K562 (cell line): ENCODE data around the gene TNFSF9. TPM values are rescaled to one million over a fixed set of nuclear protein-coding genes. Genes with fewer than 3 reads are reported as not detected.

Experiments
- ARID2 ChIP-seq: fragments of 450-650 bp; IDR thresholded peaks from 2 replicates; pipeline ENCODE4 v1.6.1; 2017; ENCODE audit warnings: antibody characterized with exemption, mild to moderate bottlenecking
- ARNT ChIP-seq, 2 experiments: fragments of 450-650 bp; IDR thresholded peaks; 2 replicates each; pipeline ENCODE4 v1.6.1; 2016; ENCODE audit warnings: mild to moderate bottlenecking in 1 of 2
- BCOR ChIP-seq: fragments of 450-650 bp; IDR thresholded peaks from 2 replicates; pipeline ENCODE4 v1.6.1; 2016
- CC2D1A ChIP-seq: fragments of 450-650 bp; IDR thresholded peaks from 2 replicates; pipeline ENCODE4 v1.6.1; 2017; ENCODE audit warnings: mild to moderate bottlenecking
- CREBBP ChIP-seq: IDR thresholded peaks from one replicate; pipeline ENCODE4 v1.6.1; 2012; ENCODE audit warnings: low read depth, mild to moderate bottlenecking, control low read depth, inconsistent platforms, low read length
- EHMT2 ChIP-seq: fragments of 450-650 bp; IDR thresholded peaks from 2 replicates; pipeline ENCODE4 v1.6.1; 2018; ENCODE audit warnings: antibody characterized with exemption
- GTF2E2 ChIP-seq: fragments of 200-800 bp; sonication (Bioruptor generic); IDR thresholded peaks from 2 replicates; pipeline ENCODE4 v1.6.1; 2016; ENCODE audit warnings: missing genetic modification characterization, missing compliant biosample characterization
- HDGF ChIP-seq: fragments of 450-650 bp; IDR thresholded peaks from 2 replicates; pipeline ENCODE4 v1.6.1; 2016
- JUNB ChIP-seq: fragments of 450-650 bp; formaldehyde crosslinking; conservative IDR thresholded peaks from 2 replicates; pipeline ENCODE4 v1.4.0; 2020; ENCODE audit warnings: mild to moderate bottlenecking
- NCOA4 ChIP-seq: fragments of 450-650 bp; IDR thresholded peaks from 2 replicates; pipeline ENCODE4 v1.6.1; 2018; ENCODE audit warnings: mild to moderate bottlenecking; ENCODE audit not compliant: partially characterized antibody
- POLR2H ChIP-seq: IDR thresholded peaks from 2 replicates; pipeline ENCODE4 v1.6.1; 2016; ENCODE audit warnings: missing genetic modification characterization, low read depth, mild to moderate bottlenecking, control low read depth, missing compliant biosample characterization, moderate library complexity
- polyA plus RNA-seq, 8 experiments: library from polyadenylated mRNA; depleted of rRNA in 4 of 8; stranded (reverse) in 5 of 8; unstranded in 3 of 8; fragments of >200 nt; fragmentation: Nextera tagmentation in 2 of 8; fragmentation: Illumina TruSeq in 1 of 8; extraction: Ambion mirVana in 2 of 8; extraction: Trizol in 1 of 8; gene quantifications; 2 replicates each; pipeline versions ENCODE4 v1.2.1 to v1.2.3, GENCODE V29; 2011 to 2014; ENCODE audit warnings: inconsistent platforms in 1 of 8, missing spikeins in 1 of 8
- total RNA-seq, 7 experiments: library from RNA; depleted of rRNA in 6 of 7; stranded (reverse); fragments of >200 nt in 6 of 7; fragmentation: Illumina TruSeq in 2 of 7; extraction: Trizol in 2 of 7; gene quantifications; 2 replicates each; pipeline versions ENCODE4 v1.2.1 to v1.2.3, GENCODE V29; 2011 to 2021; ENCODE audit warnings: low replicate concordance in 1 of 7
- TF ChIP-seq, protein P1 (sequence below): IDR thresholded peaks from 2 replicates; pipeline ENCODE4 v1.6.1; 2011; ENCODE audit warnings: borderline replicate concordance, low read depth, mild to moderate bottlenecking, moderate library complexity, low read length; ENCODE audit not compliant: insufficient read depth, poor library complexity, severe bottlenecking
- TF ChIP-seq, protein P2 (sequence below): fragments of 450-650 bp; formaldehyde crosslinking; IDR thresholded peaks from 2 replicates; pipeline ENCODE4 v1.4.0; 2022; ENCODE audit warnings: missing genetic modification characterization
- TF ChIP-seq, protein P3 (sequence below): fragments of 450-650 bp; IDR thresholded peaks from 2 replicates; pipeline ENCODE4 v1.6.1; 2016; ENCODE audit warnings: antibody characterized with exemption
- TF ChIP-seq, protein P4 (sequence below): fragments of 450-650 bp; IDR thresholded peaks from 2 replicates; pipeline ENCODE4 v1.6.1; 2018; ENCODE audit warnings: mild to moderate bottlenecking, low read depth; ENCODE audit not compliant: partially characterized antibody
- TF ChIP-seq, protein P5 (sequence below): fragments of 450-650 bp; formaldehyde crosslinking; conservative IDR thresholded peaks from 2 replicates; pipeline ENCODE4 v1.4.0; 2022; ENCODE audit warnings: mild to moderate bottlenecking, missing genetic modification characterization
- TF ChIP-seq, protein P6 (sequence below): fragments of 450-650 bp; IDR thresholded peaks from 2 replicates; pipeline ENCODE4 v1.7.0; 2016; ENCODE audit warnings: borderline replicate concordance

The TNFSF9 gene
- total and polyA plus RNA-seq, 9 of the 15 experiments (the other 6 are each of a cell fraction or from before 2014, with no cell fraction given) = 1.4 to 17.9 (median 6.5) TPM

DNA sequence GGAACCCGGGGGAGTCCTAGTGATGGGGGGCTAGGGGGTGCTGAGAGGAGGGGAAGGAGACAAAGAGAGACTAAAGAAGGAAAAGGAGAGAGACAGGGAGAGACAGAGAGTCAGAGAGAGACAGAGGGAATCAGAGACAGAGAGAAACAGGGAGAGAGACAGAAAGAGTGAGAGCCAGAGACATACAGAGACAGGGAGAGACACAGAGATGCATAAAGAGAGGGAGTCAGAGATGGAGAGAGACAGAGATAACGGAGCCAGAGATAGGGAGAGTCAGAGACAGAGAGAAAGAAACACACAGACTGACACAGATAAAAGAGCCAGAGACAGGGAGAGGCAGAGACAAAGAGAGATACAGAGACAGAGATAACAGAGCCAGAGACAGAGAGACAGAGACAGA, 1.5 kb upstream of the TNFSF9 start (continued):
- TF ChIP-seq, protein P1, sequence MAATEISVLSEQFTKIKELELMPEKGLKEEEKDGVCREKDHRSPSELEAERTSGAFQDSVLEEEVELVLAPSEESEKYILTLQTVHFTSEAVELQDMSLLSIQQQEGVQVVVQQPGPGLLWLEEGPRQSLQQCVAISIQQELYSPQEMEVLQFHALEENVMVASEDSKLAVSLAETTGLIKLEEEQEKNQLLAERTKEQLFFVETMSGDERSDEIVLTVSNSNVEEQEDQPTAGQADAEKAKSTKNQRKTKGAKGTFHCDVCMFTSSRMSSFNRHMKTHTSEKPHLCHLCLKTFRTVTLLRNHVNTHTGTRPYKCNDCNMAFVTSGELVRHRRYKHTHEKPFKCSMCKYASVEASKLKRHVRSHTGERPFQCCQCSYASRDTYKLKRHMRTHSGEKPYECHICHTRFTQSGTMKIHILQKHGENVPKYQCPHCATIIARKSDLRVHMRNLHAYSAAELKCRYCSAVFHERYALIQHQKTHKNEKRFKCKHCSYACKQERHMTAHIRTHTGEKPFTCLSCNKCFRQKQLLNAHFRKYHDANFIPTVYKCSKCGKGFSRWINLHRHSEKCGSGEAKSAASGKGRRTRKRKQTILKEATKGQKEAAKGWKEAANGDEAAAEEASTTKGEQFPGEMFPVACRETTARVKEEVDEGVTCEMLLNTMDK = no peak
- TF ChIP-seq, protein P2, sequence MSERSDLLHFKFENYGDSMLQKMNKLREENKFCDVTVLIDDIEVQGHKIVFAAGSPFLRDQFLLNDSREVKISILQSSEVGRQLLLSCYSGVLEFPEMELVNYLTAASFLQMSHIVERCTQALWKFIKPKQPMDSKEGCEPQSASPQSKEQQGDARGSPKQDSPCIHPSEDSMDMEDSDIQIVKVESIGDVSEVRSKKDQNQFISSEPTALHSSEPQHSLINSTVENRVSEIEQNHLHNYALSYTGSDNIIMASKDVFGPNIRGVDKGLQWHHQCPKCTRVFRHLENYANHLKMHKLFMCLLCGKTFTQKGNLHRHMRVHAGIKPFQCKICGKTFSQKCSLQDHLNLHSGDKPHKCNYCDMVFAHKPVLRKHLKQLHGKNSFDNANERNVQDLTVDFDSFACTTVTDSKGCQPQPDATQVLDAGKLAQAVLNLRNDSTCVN (CRISPR knock-in tag) = 0 out of 2 replicates have a peak, but pooled peaks have one; percentile 32
- TF ChIP-seq ARNT (IDR thresholded peaks at IDR 0.05) = 0 out of 4 replicates have a peak, but pooled peaks of 1 of the 2 experiments have one; percentile 19
- TF ChIP-seq ARID2 = peak; percentile 56; the same call in 1 of the 2 replicates
- TF ChIP-seq CREBBP = no peak
- TF ChIP-seq CC2D1A = peak; percentile 33
- TF ChIP-seq NCOA4 = peak; percentile 86
- no peak for TF ChIP-seq JUNB
- peak; percentile 58 for TF ChIP-seq BCOR
- TF ChIP-seq, protein P3, sequence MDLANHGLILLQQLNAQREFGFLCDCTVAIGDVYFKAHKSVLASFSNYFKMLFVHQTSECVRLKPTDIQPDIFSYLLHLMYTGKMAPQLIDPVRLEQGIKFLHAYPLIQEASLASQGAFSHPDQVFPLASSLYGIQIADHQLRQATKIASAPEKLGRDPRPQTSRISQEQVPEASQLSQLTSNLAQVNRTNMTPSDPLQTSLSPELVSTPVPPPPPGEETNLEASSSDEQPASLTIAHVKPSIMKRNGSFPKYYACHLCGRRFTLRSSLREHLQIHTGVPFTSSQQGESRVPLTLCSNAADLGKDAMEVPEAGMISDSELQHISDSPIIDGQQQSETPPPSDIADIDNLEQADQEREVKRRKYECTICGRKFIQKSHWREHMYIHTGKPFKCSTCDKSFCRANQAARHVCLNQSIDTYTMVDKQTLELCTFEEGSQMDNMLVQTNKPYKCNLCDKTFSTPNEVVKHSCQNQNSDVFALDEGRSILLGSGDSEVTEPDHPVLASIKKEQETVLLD = peak; percentile 21; the same call in 1 of the 2 replicates
- no peak for TF ChIP-seq GTF2E2 (tag)
- TF ChIP-seq HDGF = peak; percentile 44; the same call in 1 of the 2 replicates
- TF ChIP-seq, protein P4, sequence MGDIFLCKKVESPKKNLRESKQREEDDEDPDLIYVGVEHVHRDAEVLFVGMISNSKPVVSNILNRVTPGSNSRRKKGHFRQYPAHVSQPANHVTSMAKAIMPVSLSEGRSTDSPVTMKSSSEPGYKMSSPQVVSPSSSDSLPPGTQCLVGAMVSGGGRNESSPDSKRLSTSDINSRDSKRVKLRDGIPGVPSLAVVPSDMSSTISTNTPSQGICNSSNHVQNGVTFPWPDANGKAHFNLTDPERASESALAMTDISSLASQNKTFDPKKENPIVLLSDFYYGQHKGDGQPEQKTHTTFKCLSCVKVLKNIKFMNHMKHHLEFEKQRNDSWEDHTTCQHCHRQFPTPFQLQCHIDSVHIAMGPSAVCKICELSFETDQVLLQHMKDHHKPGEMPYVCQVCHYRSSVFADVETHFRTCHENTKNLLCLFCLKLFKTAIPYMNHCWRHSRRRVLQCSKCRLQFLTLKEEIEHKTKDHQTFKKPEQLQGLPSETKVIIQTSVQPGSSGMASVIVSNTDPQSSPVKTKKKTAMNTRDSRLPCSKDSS = peak; percentile 10
- TF ChIP-seq, protein P5, sequence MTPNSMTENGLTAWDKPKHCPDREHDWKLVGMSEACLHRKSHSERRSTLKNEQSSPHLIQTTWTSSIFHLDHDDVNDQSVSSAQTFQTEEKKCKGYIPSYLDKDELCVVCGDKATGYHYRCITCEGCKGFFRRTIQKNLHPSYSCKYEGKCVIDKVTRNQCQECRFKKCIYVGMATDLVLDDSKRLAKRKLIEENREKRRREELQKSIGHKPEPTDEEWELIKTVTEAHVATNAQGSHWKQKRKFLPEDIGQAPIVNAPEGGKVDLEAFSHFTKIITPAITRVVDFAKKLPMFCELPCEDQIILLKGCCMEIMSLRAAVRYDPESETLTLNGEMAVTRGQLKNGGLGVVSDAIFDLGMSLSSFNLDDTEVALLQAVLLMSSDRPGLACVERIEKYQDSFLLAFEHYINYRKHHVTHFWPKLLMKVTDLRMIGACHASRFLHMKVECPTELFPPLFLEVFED (CRISPR knock-in tag) = 0 out of 2 replicates have a peak, but pooled peaks have one; percentile 15
- TF ChIP-seq, protein P6, sequence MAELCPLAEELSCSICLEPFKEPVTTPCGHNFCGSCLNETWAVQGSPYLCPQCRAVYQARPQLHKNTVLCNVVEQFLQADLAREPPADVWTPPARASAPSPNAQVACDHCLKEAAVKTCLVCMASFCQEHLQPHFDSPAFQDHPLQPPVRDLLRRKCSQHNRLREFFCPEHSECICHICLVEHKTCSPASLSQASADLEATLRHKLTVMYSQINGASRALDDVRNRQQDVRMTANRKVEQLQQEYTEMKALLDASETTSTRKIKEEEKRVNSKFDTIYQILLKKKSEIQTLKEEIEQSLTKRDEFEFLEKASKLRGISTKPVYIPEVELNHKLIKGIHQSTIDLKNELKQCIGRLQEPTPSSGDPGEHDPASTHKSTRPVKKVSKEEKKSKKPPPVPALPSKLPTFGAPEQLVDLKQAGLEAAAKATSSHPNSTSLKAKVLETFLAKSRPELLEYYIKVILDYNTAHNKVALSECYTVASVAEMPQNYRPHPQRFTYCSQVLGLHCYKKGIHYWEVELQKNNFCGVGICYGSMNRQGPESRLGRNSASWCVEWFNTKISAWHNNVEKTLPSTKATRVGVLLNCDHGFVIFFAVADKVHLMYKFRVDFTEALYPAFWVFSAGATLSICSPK = peak; percentile 60; the same call in 1 of the 2 replicates
- no peak for TF ChIP-seq POLR2H (tag)
- TF ChIP-seq EHMT2 = 0 out of 2 replicates have a peak, but pooled peaks have one; percentile 33
